SKM-1 (cell line): ENCODE data around the gene DBX1.
A peak's percentile ranks its signal among the peaks of the same experiment; 100 is the strongest.
"Not testable (repeated sequence)": the region's sequence is repeated elsewhere in the genome, so short reads cannot be mapped to it uniquely, and the experiment has no call there.

Experiments
- DNase-seq: peaks from one replicate; lab custom pipeline; 2025; ENCODE audit not compliant: unreplicated experiment; lab: John Stamatoyannopoulos, UW

Gene DBX1

GRCh38 chr11:20161923-20162744 lies 1.9 kb upstream of the DBX1 start:
- DNase-seq, result no peak

- DNase-seq, result no peak
Measured at GRCh38 chr11:20161230-20161918, 1.1 kb upstream of the DBX1 start.

- no peak for DNase-seq
Measured at GRCh38 chr11:20159466-20160381, 551 bp downstream of the DBX1 start.

- no peak for DNase-seq
Measured at GRCh38 chr11:20158597-20159257, 1.5 kb downstream of the DBX1 start.

DNA sequence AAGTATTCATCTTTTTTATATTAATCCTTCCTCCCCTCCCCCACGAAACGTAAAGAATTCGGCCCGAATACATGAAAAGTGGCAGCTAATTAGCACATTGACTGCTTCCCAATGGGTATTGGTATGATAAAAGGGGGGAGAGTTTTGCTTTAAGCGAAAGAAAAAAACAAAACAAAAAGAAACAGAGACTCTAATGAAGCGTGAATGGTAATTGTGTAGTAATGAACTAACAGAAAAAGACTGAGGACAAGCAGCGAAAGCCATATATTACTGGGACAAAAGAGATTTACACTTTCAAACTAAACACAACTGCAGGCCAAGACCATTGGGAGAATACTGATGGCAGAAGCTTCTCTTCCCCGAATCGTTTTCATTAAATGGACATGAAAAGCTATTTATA lies 2.5 kb downstream of the DBX1 start:
- DNase-seq, result no peak

DNA sequence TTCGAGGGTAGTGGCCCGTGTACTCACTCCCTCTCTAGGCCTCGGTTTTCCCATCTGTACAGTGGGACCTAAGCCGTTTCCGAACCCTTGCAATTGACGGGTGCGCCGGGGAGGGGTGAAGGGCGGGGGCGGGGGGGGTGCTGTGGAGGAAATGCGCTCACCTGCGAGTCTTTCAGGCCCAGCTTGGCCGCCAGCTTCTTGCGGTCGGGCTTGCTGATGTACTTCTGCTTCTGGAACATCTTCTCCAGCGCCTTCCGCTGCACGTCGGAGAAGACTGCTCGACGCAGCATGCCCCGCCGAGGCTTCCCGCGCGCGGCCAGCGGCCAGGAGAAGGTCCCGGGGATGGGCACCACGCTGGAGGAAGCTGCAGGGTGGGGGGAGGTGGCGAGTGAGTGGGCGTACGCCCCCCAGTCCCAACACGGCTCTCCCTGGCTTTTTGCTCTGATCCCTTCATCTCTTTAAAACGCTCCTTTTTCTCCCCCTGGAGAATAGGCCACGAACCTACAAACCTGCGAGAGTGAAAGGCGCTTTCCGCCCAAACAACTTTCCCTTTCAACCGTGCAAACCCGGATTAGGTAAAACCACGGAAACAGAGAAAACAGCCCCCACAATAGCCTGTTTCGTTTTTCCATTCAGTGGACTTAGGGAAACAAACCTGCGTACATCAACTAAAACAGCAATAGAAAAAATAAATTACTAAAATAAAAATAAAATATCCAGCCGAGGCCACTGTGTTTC lies 3.2 kb downstream of the DBX1 start:
- no peak for DNase-seq

DNA sequence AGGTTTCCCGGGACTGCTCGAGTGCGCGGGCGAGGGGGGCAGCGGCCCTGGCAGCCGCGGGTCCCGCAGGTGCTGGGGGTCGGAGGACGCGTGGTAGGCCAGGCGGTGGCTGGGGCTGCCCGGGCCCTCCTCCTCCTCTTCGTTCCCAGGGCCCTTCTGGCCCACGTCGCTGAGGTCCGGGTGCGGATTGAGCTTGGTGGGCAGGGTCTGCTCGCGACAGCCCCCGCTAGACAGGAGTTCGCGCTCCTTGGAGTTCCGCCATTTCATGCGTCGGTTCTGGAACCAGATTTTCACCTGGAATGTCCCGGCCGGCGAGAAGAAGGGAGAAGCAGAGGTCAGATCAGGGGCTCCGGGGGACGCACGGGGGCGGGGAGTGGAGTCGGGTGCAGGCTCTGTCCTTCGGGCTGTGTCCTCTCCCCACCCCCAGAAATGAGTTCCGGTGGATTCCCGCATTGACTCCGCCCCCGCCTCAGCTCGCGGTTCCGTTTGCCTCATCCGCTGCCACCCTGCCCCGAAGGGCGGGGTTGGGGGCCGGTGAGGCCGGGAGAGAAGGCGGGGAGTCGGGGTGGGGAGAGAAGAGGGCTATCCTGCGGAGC lies 3.9 kb downstream of the DBX1 start:
- no peak for DNase-seq

- no peak for DNase-seq
Measured at GRCh38 chr11:20155683-20156279, 4.5 kb downstream of the DBX1 start.

GRCh38 chr11:20154381-20154780 lies 5.9 kb downstream of the DBX1 start:
- DNase-seq, result no peak

GRCh38 chr11:20138707-20139106 lies 21.6 kb downstream of the DBX1 start:
- DNase-seq, result no peak

DNA sequence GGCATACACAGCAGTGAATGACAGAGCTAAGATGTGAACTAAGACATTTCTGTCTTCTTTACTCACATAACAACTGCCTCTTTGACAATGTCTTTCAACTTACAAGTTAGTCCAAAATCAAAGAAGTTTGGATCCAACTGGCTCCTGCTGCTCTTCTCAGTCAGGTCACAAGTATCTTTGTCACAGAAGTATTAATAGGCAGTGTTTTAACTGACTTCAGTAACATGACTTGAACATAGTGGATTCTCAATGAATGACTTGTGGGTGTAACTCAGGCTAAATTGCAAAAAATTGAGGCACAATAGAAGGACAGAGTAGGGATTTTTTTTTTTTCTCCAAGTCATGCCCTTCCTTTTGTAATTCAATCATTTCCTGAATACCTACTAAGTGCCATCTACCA lies 22.6 kb downstream of the DBX1 start:
- DNase-seq, result no peak

DNA sequence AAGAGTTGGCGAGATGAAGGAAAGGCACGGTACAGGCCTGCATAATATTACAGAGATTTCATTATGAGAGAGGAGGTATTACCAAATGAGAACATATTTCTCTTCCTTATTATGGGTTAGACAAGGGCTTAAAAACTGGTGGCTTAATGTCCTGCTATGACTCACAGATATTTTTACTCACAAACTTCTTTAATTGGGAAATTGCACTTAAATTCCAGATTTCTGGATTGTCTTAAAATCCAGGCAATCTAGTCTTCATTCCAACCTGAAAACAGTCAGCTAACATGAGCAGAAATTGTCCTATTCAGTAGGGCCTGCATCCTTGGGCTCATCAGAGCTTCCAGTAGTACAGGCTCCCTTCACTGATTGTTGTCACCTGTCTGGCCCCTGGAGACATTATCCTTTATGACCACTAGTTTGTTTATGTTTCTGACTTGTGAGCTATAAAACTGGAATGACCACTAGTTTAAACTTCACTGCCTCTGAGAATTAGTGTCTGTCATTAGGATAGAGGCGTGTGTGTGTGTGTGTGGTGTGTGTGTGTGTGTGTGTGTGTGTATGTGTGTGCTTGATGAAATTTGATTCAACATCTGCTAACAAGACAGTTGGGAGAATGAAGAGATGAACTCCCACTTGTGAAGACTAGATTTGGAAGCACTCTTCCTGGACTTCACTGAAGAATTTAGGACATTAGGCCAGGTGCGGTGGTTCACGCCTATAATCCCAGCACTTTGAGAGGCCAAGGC lies 25.1 kb downstream of the DBX1 start:
- DNase-seq, result no peak

DNA sequence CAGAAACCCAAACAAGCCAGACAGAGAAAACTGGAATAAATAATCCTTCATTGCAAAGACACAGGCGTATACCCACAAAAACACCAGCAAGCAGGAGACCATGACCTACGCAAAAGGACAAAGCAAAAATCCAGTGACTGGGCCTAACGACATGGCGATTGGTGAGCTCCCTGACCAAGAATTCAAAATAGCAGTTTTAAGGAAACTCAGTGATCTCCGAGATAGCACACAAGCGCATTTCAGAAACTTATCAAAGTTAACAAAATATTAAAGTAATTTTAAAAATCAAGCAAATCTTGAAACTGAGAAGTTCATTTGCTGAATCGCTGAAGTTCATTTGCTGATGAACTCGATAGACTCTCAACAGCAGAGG lies 27.6 kb downstream of the DBX1 start:
- no peak for DNase-seq

DNA sequence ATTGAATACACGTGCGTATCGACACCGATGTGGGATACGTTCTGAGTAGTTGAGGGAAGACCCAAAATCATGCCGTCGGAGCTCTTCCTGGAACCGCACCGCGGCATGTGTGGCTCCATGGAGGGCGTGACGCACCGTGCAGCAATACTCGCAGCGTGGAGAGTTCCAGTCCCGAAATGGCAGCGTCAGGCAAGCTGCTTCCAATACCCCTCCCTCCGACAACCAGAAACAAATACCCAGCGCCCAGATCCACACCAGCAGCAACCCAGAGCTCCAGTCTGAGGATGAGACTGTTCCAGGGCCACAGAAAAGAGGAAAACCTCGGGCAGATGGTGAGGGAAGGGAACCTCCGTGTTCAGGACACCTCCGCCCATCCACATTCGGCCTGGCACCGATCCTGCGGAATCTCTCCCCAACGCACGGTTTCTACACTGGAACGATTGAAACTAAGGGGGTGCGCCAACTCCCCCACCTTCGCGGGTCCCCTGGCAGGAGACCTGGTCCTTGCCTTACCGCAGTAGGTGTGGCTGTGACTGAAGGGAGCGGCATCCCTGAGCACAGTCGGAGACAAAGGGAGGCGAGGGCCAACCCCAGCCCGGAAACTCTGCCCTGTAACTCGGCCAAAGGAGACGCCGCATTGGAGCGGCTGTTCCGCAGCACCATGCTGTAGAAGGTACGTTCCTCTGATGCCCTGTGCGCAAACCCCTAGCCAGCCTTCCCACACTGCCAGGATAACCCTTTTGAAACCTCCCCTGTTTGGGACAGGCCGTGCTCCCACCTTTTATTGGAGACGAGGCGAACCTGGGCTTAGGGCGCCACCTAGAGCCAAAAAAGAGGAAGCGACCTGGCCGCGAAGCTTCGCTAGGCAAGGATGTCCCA lies 28.2 kb downstream of the DBX1 start:
- DNase-seq, result peak; percentile 6

- DNase-seq, result no peak
Measured at GRCh38 chr11:20129665-20130064, 30.6 kb downstream of the DBX1 start.

- not testable (repeated sequence) for DNase-seq
Measured at GRCh38 chr11:20128528-20128825, 31.8 kb downstream of the DBX1 start.

GRCh38 chr11:20127671-20128527 lies 32.4 kb downstream of the DBX1 start:
- DNase-seq, result peak; percentile 38
